RCC 7860 (cell line): ENCODE data around the gene EDC4.
"Not testable (repeated sequence)": the region's sequence is repeated elsewhere in the genome, so short reads cannot be mapped to it uniquely, and the experiment has no call there.

Experiments used
- DNase-seq: peaks from one replicate; pipeline ENCODE4 v3.0.0-alpha.2; 2015; ENCODE audit warnings: low spot score
- FAIRE-seq: peaks from 2 replicates; lab custom pipeline; 2012; peaks lifted over from hg19 to GRCh38; lab: Jason Lieb, UNC

EDC4 gene

DNA sequence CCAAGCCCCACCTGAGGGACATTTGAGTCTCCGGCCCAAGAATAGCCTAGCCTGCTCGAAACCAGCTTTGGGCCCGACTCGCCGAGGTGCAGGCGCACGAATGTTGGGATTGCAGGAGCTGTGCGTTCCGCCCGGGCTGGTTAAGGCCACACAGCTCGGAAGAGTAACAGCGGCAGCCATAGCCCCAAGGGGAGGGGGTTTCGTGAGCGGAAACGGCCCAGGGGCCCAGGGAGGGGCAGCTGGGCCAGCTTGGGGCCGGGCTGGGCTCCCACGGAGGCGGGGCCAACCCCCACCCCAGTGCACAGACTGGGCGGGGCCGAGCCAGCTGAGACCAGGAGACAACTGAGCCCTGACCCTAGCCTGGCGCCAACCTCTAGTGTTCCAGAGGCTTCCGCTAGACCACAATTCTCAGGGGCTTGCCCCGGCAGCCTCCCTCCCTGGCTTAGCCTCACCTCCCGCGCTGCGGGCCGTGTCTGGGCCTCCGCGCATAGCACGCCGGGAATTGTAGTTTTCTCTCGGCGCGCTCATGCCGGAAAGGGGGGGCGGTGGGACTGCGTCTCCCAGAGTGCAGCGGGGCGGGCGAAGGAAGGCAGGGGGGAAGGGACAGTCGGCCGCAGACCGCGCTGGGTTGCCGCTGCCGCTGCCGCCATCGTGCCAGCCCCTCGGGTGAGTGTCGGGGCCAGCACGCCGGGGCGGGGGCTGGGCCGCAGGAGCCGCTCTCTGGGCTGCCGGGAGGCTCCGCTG lies 26.4 kb upstream of the EDC4 start, which contains the start of gene NUTF2:
NUTF2 (plus strand) TSS at position 614 of the 744 bp plus-strand sequence. CDS start 18,198 bp downstream, outside the sequence.
- FAIRE-seq (peak; percentile 65), DNase-seq (peak; percentile 93)

DNA sequence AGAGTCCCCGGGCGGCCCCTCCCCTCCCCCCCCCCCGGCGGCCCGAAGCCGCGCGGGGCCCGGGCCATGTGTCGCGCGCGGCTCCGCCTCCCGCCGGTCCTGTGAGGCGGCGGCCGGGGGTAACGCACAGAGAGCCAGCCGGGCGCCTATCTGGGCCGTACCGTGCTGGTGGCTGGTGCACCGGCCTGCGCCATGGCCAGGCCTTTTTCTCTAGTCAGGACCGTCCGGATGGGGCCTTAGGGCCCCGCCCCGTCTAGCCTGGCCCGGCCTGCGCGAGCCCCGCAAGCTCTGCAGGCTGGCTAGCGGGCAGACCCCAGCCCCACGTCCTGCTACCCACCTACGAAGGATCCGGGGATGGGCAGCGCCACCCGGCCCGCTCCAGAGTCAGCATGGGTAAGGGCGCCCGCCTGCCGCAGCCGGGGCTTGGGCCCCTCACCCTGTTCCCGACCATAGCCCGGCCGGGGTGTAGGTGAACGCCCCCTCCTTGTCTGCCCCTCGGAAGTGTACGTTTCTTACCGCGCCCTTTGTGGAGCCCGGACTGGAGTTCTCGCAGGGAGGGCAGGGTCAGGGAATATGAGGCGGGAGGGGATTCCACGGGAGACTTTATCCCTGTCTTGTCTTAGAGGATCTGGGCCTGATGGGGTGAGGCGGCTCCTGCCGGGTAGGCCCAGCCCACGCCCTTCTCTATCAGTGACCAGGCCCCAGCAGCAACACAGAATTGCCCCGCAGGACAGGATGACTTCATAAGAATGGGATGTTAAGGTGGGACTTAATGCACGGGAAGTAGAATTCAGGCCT lies 25.6 kb upstream of the EDC4 start, which contains the start of gene CENPT:
CENPT (minus strand) TSS at position 630 of the 798 bp plus-strand sequence. CDS start 13,834 bp downstream, outside the sequence.
- no peak for FAIRE-seq
- peak; percentile 70 for DNase-seq

DNA sequence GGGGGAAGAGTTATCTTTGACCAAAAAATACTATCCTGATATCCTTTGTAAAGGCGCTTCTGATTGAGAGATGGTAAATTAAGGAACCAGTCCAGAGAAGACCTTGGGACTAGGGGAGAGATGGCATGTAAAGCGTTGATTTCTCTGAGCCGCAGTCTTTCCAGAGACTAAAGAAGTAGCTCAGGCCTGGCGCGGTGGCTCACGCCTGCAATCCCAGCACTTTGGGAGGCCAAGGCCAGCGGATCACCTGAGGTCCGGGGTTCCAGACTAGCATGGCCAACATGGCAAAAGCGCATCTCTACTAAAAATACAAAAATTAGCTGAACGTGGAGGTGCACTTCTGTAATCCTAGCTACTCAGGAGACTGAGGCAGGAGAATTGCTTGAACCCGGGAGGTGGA lies 24.7 kb upstream of the EDC4 start:
- FAIRE-seq, result no peak
- no peak for DNase-seq

DNA sequence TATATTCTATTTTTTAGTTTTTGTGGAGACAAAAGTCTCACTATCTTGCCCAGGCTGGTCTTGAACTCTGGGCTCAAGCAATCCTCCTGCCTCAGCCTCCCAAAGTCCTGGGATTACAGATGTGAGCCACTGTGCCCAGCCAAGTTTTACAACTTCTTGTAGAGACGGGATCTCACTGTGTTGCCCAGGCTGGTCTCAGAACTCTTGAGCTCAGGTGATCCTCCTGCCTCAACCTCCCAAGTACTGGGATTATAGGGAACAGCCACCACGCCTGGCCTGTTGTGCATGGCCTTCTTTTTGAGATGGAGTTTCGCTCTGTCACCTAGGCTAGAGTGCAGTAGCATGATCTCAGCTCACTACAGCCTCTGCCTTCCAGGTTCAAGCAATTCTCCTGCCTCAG lies 19.2 kb upstream of the EDC4 start:
- DNase-seq (no peak), FAIRE-seq (no peak)

DNA sequence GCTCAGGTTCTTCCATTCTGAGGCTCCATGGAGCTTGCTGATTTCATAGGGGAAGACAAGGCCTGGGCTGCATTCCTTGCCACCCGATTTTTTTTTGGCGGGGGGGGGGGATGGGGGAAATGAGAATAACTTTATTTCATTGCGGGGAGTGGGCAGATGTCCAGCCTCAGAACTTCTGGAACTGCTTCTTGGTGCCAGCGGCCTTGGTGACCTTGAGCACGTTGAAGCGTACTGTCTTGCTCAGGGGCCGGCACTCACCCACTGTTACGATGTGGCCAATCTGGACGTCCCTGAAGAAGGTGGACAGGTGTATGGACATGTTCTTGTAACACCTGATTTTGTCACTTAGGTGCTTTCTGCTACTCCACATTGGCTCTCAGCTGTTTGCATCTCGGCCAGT lies 17.1 kb upstream of the EDC4 start:
- FAIRE-seq (no peak), DNase-seq (no peak)

DNA sequence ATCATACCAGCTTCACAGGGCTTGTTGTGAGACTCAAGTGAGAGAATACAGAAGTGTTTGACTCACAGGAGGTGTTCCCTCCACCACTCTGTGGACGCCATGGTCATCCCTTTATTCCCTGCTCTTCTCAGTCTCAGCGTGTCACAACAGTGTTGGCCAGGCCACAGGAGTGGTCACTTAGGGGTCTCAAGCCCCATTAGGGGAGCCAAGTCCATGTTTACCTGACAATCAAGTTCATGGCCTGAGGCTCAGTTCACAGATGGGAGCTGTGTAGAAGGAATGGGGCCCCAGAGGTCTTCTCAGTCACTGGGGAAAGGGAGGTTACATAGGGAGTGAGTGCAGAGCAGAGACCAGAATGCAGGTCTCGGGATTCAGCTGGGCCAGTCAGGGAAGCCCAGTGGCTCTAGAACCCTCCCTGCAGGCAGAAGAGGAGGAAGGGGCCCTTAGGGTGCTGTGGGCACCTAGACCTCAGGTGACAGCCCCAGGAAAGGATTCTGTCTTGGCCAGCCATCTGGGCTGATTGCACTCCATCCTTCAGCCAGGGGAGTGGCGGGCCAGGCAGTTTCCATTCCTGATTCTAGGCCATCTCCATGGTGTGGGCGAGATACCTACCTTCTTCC lies 15.8 kb upstream of the EDC4 start:
- no peak for FAIRE-seq

DNA sequence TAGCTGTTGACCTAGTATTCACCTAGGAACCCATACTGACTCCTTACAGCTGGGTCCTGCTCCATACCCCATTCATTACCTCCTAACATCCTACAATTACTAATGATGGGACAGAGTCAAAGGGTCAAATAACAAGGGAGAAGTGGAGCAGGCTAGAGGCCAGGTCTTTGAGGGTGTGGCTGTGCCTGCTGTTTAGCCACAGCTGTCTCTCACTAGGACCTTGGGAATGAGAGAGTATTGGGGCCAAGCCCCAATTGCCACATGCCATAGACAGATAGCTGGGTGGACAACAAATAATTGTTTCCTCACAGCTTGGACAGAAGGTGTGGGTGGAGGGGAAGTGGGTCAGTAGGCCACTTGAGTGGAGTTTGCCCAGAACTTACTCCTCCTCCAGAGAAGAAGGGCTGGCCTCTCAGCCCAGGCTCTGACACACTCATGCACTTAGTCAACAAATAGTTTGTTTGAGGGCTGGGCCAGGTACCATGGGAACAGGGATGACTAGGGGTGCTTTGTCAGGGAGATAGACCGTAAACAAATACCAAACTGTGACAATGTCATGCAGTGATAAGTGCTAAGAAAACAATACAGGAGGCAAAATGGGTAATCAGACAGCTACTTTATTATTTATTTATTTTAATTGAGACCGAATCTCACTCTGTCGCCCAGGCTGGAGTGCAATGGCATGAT lies 15.2 kb upstream of the EDC4 start:
- DNase-seq (peak; percentile 90), FAIRE-seq (no peak)

More for the DNA sequence above, 15.8 kb upstream of the EDC4 start:
- DNase-seq, result no peak

DNA sequence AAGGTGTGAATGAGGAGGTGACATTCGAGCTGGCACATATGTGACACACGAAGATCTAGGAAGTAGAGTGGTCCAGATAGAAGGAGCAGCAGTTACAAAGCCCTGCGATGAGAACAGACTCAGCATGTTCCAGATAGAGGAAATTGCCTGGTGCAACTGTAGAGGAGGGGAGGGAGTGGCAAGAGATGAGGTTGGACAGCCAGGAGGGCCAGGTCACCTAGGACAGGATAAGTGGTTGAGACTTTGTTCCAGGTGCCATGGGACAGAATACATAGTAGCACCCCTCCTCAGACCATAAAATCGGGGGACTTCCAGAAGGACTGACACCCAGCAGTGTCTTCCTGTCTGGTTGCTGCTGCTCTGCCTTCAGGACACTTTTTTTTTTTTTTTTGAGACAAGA lies 14.4 kb upstream of the EDC4 start:
- no peak for FAIRE-seq
- DNase-seq, result no peak

DNA sequence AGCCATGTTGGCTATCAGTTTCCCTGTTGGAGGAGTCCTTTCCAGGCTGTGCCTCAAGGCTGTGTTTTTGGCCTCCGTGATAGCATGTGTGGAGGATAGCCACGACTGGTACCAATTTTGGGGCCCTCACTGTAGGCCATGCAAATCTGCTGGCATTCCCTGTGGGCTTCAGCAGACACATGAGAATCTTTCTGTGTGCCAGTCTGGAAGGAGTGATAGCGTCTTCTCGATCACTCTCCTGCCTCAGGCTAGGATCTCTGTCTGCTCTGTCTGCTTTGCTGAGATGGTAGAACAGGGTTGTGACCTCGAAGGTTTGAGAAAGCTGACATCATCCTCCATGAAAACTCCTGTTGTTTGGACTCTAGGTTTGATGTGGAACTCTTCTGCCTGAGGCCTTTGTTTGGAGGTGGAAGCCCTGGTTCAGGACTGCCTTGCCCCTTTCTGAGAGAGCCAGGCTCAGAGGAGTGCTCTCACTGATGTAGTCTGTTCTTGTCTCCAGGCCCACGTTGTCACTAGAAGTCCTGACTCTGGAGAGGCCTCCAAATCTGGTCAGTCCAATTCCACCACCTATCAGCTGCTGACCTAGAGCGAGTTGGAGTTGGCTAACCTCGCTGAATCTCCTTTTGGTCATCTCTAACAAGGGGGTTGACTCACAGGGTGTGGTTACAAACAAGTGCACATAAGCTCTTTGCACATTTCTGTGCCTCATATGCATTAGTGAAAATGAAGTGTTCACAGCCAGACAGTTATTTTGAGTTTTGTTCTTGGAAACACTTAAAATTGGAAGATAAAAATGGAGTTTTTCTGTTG lies 12.1 kb upstream of the EDC4 start:
- no peak for DNase-seq
- FAIRE-seq, result no peak

DNA sequence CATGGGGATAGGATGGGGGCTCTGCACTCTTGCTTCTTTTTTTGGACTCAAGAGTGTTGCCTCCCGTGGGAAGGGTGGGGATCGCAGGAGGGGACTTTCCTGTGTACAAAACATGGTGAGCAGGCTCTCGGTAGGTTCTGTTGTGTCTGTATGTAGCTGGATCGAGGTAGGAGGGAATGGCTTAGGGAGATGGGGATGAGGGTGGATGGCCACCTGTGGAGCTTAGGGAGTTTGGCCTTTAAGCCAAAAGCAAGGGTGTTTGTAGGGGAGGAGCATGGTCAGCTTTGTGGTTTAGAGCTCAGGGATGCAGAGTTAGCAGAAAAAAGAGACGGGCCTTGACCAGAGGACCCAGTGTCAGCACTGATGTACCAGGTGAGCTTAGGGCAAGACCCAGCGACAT lies 11.0 kb upstream of the EDC4 start:
- DNase-seq (no peak), FAIRE-seq (no peak)

DNA sequence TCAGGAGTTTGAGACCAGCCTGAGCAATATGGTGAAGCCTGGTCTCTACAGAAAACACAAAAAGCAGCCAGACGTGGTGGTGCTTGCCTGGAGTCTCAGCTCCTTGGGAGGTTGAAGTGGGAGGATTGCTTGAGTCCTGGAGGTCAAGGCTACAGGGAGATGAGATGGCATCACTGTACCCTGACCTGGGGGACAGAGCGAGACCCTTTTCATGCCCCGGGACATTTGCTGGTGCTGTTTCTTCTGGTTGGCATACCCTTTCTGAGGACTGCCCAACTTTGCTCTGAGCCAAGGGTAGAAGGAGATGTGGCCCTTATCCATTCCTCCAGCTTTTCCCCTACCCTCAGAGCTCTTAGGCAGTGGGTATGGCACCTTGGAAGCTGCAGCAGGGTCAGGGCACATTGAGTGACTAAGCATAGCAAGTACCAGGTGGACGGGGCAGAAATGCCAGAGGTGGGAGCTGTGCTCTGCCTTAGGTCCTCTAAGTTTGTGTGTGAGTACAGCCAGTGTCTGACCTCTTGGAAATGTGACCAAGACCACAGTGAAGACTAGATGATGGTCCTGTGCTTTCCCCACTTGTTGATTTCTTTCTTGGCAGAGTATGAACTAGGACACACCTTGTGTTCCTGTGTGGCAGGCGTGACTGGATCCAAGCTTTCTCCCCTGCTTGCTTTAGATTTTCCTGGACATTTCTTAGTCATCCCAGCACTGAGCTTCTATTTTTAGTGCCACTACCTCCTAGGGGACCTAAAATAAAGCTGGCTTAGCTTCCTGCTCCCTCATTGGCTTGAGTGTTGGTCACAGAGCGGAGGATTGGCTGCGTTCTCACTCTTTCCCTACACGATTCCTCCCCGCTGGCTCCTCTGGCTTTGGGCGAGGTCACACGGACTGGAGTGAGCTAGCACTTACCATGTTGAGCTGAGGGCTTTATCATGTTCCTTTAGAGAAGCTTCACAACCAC lies 9.9 kb upstream of the EDC4 start:
- DNase-seq, result no peak
- FAIRE-seq, result no peak

DNA sequence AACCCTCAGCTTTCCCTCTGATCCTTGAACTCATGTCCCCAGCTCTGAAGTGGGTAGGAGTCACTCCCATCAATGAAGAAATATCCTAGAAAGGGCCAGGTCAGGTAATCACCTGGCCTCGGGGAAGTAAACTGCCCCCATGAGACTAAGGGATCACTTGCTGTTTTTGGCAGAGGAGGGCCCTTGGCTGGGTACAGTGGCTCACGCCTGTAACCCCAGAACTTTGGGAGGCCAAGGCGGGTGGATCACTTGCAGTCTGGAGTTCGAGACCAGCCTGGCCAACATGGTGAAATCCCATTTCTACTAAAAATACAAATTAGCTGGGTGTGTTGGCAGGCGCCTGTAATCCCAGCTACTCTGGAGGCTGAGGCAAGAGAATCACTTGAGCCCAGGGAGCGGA lies 8.8 kb upstream of the EDC4 start:
- not testable (repeated sequence) for DNase-seq, FAIRE-seq

DNA sequence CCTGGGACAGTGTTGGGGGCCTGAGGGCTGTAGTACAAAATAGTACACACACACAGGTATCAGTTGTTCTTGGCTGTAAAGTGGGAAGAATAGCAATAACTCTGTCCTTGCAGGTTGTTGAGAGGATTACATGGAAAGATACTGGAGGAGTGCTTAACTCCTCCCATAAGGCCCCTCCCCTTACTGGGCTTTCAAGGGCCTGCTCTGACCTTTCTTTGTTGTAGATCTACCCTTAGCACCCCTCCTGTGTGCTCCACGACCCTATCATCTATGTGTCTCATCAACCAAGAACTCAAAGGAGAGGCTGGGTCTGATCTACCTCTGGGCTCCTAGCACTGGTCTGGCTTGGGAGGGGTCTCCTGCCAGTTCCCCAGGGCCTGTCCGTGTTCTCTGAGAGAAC lies 8.3 kb upstream of the EDC4 start:
- no peak for FAIRE-seq
- no peak for DNase-seq

DNA sequence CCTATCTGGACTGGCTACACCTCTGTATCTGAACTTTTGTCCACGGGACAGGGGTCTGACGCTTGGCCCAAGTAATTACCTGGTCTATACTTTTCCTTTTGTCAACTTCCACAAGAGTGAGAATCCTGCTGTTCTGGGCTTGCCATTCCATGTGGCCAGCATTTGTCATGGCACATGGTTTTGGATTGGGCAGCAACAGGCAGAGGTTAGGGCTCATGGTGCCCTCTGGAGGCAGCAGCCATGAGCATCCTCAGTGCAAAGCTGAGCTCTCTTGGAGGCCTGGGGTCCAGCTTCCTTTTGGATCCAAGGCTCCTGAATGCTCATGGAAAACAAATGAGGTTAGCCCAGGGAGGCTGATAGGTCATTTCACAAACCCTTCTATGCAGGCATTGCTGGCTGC lies 7.5 kb upstream of the EDC4 start:
- FAIRE-seq (no peak), DNase-seq (peak; percentile 16)

DNA sequence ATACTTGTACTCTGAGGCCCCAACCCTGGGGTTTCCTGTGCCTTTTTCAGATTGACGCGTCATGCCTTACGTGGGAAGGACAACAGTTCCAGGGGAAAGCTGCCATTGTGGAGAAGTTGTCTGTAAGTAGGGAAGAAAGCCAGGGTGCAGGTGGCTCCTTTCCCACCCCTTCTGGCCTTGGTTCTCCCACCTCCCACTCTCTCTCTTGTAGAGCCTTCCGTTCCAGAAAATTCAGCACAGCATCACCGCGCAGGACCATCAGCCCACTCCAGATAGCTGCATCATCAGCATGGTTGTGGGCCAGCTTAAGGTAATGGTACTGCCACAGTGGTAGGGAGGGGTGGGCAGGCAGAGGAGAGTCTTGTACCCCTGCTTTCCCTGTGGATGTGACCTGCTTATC lies 4.6 kb upstream of the EDC4 start:
- DNase-seq (no peak), FAIRE-seq (no peak)

DNA sequence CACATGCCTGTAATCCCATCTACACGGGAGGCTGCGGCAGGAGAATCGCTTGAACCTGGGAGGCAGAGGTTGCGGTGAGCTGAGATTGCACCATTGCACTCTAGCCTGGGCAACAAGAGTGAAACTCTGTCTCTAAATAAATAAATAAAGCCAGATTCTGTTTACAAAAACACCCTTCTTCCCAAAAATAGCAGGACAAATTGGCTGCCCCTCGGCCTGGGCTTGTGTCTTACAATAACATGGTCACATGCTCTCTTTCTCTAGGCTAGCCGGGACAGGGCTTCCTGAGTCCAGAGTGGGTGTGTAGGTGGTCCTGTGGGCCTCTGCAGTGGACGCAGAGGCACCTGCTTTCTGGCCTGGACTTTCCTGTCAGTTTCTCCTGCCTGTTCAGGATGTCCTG lies 3.2 kb upstream of the EDC4 start:
- FAIRE-seq, result no peak
- DNase-seq, result no peak

DNA sequence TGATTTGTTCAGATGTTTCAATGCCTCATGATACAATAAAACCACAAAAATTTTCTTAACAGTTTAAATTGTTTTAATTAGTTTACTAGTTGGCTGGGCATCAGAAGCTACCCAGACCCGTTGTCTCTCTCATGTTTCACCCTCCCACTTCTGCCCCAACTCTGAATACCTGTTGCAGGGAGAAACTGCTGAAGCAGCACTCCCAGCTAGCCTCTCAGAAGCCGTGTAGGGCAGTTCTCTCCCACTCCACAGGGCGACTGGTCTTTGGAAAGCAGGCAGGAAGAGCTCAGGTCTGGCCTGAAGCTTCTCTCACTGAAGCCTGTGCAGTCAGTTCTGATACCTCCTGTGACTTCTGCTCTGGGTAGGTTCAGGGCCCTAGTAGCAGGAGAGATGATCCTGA lies 1.6 kb upstream of the EDC4 start:
- no peak for FAIRE-seq
- DNase-seq, result no peak

DNA sequence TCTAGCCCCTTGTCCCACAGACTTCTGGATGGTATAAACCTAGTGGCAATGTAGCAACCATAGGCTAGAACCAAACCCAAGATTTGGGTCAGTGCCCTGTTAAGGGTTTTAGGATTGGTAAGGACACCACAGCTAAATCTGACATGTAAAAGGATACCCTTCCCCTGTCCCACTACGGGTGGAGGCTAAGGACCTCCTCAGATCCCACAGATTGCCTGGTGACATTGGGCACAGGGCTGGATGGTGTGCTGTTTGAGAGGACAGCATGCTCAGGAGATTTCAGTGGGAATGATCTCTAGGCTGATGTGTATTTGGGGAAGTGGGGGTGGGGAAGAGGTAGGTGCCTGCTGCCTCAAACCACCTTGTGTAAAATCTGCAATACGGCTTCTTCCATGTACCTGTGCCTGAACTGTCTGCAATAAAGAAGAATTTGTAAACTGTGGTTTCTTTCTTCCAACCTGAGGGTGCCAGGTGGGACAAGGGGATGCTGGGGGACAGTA lies 671 bp upstream of the EDC4 start:
- no peak for DNase-seq
- FAIRE-seq, result no peak
